HG03103 (cell line): ENCODE results near the gene NDEL1.

Experiments
- ATAC-seq: cut with Tn5 transposase; IDR thresholded peaks from one replicate; pipeline ENCODE4 v1.9.1; 2021; ENCODE audit warnings: low read depth; ENCODE audit not compliant: unreplicated experiment

NDEL1 gene

DNA sequence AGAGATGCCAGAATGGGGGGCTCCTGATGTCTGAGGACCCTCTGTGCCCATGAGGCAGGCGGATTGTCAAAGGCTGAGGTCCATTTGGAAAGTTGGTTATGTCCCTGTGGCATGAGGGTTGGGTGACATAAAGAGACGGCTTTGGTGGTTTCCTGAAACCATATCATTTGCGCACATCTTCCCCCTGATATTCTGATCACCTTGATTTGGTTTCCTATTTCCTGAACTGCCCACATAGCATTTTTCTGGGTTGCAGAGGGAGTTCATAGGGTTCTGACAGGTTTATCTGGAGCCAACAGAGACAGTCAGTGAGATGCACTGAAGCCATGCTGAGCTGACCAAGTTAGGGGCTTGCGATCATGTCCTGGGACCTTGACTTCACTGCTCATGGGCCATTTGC is 22.4 kb upstream of the NDEL1 start:
- no peak for ATAC-seq

DNA sequence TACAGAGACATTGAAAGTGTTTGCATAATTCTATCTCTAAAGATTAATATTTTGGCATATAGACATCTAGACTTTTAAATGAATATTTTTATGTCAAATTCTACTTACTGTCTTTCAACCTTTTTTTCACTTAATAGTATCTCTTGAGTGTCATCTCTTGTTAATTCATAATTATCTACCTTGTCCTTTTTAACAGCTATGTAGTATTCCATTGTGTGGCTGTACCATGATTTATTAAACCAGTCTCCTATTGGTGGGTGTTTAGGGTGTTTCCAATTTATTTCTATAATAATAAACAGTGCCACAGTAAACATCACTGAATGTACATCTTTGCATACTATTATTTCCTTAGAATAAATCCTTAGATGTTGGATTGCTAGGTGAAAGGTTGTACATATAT is 21.7 kb upstream of the NDEL1 start:
- no peak for ATAC-seq

DNA sequence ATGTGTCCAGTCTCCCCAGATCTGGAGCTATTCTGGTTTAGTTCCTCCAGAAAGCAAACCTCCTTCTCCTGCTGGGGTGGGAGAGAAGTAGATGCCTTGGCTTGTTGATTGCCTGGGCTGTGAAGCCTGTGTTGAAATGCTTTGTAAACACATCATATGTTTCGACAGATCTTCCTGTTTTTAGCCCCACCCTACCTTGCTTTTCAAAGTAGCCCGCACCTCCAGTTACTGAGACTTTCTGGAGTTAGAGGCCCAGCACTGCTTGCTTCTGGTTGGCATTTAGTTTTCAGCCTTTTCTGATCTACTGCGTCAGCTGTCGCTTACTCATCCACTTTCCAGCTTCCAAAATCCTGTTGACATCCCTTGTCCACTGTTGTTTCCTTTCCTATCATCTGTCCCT is 17.9 kb upstream of the NDEL1 start:
- ATAC-seq = no peak

DNA sequence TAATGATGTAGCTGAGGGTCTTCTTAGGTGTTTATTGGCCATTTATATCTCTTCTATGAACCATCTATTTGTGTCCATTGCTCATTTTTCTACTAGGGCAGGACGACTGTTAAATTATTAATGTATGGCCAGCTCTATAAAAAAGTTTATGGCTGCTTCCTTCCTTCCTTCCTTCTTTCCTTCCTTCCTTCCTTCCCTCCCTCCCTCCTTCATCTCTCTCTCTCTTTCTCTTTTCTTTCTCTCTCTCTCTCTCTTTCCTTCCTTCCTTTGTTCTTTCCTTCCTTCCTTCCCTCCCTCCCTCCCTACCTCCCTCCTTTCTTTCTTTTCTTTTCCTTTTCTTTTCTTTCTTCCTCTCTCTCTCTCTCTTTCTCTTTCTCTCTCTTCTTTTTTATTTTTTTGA is 17.2 kb upstream of the NDEL1 start:
- ATAC-seq = no peak

GRCh38 chr17:8419305-8419704 is 16.4 kb upstream of the NDEL1 start:
- ATAC-seq = no peak

- ATAC-seq = no peak
Measured at GRCh38 chr17:8420041-8420934, 15.4 kb upstream of the NDEL1 start.

DNA sequence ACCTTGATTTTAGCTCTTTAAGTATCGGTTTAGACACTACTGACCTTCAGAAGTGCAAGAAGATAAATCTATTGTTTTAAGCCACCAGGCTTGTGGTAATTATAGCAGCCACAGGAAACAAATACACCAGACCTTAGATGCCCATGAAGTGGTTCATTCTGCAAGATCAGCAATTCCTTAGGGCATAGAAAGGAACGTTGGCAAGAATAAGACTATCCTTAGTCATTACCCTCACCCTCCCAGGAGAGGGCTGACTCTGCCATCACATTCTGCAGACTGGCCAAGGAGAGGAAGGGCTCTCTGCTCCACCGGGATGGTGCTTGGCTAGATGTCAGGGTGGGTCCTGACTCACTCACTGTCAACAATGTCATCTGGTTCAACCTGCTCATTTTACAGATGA is 14.1 kb upstream of the NDEL1 start:
- ATAC-seq = no peak

DNA sequence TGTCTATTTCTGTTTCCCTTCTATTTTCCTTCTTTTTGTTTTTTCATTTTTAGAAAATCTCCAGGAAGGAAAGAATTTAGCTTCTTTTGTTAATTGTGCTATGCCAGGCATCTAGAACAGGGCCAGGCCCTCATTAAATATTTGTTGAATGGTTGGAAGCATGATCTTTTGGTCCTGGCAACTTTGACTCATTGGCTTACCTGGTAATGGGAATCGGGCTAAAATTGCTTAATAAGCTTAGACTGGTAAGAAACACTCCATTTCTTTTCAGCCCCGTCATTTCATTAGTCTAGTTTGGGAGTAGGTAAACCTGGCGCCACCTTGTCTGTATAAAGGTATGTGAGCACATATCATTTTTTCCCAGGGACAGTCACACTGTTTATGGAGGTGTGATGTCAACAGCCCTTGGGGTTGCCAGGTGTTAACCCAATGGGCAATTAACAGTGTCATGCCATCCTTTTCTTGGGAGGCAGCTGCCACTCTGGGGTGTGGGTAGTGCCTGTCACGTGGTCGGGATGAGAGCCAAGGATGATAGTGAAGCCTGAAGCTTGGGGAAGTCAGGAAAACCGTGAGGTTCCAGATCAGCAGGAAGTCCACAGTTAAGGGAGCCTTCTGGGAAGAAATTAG is 9.5 kb upstream of the NDEL1 start:
- ATAC-seq = no peak

DNA sequence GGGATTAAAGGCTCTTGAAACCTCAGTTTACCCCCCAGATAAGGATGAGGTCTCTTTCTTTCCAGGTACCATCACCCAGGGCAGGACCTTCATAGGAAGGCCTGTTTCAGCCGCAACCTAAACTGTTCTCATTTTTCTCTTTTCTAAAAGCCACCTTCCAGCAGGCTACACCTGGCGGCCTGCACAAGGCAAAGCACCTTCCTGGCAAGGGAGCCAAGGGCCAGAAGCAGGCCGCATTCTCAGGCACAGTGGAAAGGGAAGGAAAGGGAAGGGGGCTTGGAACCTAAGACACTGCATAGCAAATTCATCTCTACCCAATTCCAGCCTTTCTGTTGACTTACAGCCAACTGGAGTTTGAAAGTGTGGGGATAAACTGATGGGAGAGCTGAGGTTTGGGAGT is 8.9 kb upstream of the NDEL1 start:
- ATAC-seq = no peak

GRCh38 chr17:8430966-8431365 is 4.7 kb upstream of the NDEL1 start:
- no peak for ATAC-seq

DNA sequence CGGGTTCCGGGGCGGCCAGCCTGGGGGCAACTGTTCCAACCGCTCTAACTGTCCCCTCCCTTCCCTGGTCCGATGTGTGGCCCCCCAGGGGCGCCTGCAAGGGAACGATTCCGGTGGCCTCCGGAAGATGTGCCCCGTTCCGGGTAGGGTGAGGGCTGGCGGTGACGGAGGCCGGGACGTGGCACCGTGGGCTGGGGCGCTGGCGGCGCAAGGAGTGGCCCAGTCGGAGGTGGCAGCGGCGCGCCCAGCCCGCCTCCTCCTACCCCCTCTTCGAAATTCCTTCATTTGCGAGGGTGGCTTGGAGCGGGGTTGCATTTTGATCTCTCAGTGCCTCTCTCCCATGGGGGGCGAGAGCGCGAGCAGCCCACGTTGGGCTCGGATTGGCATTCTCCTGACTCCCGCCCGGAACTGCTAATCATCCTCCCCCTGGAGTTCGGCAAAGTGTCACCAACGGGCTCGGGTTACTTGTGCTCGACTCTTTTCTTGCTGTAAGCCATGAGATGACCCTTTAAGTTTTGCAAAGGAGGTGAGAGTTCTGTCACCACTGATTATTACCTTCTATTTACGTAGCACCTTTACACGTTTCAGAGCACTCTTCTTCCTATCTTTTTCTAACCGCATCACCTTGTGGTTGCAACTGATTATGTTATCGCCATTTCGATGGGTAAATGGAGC is 622 bp downstream of the NDEL1 start:
- peak; percentile 25 for ATAC-seq

DNA sequence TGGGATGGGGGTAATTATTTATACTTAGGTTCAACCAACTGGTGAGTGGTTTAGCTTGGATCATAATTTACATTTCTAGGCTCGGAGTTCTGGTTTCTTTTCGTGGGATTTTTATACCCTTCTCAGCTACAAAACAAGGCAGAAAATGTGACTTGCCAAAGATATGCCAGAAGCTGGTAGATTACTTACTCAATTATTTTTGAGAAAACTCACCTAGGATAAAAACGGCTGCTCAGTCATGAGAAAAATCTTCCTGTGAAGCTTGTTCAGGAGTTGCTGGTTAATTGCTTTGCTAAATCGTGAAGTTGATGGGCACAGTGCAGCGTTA is 1.1 kb downstream of the NDEL1 start:
- no peak for ATAC-seq

DNA sequence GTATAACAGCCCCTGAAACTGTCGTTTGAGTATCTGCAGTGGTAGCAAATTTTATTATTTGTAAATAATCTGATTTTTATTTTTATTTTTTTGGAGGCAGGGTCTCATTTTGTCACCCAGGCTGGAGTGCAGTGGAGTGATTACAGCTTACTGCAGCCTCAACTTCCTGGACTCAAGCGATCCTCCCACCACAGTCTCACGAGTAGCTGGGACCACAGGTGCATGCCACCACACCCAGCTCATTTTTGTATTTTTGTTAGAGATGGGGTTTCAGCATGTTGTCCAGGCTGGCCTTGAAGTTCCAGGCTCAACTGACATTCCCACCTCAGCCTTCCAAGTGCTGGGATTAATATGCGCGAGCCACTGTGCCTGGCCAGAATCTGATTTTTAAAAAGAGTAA is 2.8 kb downstream of the NDEL1 start:
- ATAC-seq = no peak

DNA sequence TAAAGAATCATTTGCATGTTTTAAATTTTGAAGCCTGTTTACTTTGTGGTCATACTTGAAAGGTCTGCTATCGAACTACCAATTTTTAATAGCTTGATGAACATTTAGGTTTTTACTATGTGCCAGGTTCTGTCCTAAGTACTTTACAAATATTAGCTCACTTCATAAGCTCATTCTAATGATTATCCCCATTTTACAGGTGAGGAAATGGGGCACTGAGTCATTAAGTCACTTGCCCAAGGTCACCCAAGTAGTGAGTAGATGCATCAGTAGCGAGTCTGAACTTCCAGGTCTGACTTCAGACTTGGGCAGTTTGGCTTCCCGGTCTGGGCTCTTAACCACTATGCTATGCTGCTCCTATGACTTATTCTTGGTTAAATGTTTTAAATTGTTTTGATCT is 4.0 kb downstream of the NDEL1 start:
- no peak for ATAC-seq

- ATAC-seq = no peak
Measured at GRCh38 chr17:8441690-8442089, 6.0 kb downstream of the NDEL1 start.

DNA sequence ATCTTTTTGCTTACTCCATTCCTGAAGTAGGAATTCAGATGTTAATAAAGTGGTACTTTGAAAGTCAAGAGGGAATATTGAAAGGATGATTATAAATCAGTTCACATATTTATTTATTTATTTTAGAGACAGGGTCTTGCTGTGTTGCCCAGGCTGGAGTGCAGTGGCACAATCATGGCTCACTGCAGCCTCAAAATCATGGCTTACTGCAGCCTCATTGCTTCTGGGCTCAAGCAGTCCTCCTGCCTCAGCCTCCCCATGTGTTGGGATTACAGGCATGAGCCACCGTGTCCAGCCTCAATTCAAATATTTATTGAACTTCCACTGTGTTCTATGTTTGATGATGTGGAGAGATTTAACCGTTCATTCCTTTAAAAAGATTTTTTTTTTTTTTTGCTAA is 6.6 kb downstream of the NDEL1 start:
- no peak for ATAC-seq

DNA sequence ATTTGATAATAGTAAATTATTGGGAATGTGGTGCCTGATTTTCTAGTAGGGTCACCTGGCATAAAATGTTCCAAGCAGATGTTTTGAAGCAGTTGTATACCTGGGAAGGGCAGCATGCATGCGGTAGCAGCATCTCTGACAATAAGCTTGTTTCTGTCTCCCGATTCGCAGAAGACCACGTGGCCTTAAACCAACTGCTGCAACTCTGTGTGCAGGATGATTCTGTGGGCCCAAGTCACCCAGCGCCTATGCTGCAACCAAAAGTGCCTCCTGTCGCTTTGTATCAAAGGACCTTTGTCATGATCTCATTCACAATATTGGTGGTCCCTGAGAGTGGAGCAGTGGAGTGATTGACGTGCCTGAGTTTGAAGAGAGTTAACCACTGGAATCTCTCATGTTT is 8.1 kb downstream of the NDEL1 start:
- no peak for ATAC-seq

GRCh38 chr17:8444494-8444893 is 8.8 kb downstream of the NDEL1 start:
- no peak for ATAC-seq

DNA sequence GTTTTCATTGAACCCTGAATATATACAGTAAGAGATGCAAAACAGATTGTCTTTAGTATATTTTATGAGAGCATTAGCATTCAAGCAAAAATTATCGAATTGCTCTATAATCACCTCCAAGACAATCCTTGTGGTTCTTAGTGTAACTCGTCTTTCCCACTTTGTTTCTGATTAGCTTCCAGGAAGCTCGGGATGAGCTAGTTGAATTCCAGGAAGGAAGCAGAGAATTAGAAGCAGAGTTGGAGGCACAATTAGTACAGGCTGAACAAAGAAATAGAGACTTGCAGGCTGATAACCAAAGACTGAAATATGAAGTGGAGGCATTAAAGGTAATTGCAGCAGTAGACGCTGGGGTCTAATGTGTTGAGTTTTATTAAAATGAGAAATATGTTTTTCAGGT is 9.9 kb downstream of the NDEL1 start:
- ATAC-seq = no peak

DNA sequence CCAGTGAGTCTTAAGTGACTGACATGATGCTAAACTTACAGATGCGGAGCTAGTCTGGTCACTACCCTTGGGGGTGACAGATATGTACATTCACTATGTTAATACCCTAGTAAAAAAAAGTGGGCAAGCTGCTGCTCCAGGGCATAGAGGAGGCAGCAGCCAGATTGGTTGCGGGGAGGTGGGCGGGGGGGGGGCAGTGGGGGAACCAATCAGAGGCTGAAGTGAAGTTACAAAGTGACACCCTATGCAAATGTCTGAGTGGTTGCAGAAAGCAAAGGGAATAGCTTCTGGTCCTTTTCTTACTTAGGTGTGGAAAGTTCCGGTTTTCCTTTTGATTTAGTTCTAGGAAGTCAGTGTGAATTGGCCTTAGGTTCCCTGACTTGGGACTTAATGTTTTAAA is 12.1 kb downstream of the NDEL1 start:
- ATAC-seq = no peak

DNA sequence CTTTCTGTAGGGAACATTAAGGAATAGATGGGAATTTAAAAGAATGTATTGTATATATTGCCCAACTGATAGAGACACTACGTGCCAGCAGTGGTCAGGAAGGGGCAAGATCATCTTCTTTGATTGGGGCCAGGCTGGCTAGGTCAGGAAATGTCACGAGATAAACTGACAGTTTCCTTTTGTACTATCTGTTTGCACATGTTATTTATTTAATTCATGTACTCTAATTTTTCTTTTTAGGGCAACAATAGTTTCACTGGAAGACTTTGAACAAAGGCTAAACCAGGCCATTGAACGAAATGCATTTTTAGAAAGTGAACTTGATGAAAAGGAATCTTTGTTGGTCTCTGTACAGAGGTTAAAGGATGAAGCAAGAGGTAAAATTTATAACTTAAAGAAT is 12.6 kb downstream of the NDEL1 start:
- no peak for ATAC-seq
